NCI-H2196 (cell line): ENCODE measurements around the gene RBL2.
"Not testable (repeated sequence)": the region's sequence is repeated elsewhere in the genome, so short reads cannot be mapped to it uniquely, and the experiment has no call there.

ENCODE experiments used
- DNase-seq: peaks from one replicate; lab custom pipeline; 2025; ENCODE audit not compliant: unreplicated experiment; lab: John Stamatoyannopoulos, UW

The RBL2 gene

DNA sequence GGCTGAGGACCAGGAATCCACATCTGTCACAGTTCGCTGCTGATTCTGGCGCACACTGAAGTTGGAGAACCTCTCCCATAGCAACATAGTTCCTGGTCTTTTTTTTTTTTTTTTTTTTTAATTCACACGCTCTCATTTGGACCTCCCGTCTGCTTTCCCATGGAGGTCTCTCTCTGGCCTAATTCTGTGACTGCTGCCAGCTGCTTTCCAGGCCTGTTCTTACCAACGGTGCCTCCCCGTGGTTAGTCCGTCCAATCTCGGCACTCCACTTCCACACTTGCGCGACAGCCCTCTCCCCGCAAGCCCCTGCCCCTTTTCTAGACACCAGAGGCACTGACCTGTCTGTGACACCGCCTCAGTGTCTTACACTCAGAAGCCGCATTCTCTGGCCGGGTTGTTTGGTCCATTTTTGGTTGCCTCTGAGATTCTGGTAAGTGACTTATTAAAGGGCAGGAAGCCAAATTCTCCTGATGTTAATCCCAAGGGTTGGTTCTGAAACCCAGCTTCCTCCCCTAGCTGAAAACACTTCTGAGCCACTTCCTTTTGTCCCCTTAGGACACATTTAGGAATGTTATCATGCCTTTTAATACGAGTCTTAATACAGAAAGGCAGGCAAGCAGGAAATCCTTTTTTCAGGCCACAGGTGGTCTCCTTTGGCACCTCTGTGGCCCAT is 69.9 kb downstream of the RBL2 start:
- peak; percentile 1 for DNase-seq

DNA sequence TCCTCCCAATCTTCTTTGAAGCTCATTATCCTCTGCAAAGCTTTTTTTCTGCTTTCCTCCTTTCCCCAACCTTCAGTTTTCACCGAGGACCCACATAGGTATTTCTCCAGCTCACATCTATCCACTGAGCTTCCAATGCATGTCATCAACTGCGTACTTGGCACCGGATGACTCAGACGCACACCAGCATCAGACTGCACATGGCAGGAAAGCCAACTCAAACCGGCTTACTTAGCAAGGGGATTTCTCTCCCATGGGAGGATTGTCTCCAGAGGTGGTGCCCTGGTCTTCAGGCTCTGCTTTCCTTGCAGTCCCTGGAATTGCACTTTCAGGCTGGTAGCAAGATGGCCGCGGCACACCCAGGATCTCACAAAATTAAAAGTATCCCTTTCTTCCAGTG is 70.4 kb downstream of the RBL2 start:
- no peak for DNase-seq

DNA sequence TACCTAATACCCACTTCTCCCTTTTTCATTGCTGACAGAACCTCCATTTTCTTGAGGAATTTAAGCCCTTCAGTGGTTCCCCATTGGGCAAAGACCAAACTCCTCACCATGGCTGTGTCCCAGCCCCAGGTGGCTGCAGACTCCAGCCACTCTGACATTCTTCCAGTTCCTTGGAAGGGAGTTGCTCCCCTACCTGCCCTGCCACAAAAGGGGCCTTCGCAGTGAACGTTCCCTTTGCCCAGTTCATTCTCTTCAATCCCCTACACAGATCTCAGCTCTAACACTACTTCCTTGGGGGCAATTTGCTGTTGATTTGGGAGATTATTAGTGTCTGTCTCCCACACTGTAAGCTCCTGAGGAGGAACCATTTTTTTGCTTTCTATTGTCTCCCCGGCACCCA is 72.0 kb downstream of the RBL2 start:
- no peak for DNase-seq

DNA sequence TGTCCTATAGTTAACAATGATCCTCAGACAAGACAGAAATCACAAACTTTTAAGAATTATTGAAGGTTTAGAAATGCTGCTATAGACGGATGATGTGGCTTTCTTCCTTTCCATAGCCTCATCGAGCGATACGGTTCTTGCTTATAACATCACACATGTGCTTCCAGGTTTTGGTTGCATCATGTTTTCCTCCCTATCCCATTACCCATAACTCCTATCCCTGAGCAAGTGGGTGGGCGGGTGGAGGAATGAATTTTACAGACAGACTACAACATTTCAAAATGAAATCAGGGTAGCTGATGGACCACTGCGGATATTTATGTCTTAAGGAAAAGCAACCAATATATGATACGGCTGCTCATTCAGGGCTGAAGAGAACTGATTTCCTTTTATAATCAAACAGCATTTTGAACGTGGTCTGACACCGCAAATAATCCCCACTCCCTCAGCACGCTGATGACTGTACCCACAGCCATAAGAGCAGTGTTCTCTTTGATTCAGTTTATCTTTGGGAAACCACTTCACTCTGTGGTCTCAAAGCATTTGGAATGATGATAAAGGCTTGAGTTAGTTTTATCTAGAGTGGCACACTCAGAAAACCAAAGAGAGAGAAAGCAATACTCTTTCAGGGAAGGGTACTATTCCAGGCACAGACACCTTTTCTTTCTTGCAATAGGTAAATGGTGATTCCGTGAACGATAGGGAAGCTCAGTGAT is 73.4 kb downstream of the RBL2 start:
- no peak for DNase-seq

DNA sequence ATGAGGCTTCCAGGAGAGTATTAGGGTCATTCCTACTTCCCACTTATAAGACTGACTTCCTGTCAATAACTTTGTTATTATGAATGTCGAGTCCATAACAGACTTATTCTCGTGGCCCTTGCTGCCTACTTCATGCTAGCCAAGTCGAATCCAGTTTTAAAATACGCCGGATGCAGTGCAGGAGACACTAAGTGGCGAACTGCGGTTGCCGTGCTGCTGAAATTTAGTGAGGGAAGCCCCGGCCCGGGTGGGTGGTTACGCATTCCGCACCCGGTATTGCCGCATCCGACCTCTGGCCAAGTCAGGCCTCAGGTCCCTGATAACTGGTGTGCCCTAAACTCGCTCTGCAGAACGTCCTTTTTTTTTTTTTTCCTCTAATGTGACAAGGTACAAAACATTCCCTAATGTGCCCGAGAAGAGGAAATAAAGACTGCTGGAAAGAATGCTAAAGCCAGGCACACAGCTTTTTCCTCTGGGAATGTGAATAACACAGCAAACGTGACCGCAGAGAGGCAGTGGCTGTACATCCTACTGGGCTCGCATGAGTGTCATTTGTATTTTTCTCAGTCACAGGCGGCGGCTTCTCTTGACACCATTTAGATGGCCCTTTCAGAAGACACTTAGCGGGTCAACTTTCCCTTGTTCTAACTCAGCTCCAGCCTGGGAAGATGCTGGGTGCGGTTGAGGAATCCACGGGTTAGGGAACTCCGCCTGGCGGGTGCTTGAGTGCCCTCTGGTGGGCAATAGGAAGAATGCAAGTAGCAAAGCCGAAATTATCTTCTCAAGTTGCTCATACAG is 75.8 kb downstream of the RBL2 start:
- peak; percentile 28 for DNase-seq

DNA sequence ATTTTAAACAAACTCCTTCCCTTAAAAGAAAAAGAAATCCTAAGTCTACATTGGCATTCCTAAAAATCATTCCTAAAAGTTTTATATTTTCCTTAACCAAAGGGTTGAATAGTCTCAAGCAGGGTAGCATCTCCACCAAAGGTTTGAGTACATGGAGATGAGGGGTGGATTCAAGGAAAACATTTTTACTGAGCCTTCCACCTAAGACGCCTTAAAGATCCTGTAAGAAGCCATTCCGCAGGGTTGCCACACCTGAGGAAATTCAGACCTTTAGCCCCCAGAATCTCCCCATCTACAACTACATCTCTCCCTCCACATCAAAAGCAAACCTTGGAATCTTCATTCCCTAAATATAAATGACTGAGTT is 76.4 kb downstream of the RBL2 start:
- no peak for DNase-seq

DNA sequence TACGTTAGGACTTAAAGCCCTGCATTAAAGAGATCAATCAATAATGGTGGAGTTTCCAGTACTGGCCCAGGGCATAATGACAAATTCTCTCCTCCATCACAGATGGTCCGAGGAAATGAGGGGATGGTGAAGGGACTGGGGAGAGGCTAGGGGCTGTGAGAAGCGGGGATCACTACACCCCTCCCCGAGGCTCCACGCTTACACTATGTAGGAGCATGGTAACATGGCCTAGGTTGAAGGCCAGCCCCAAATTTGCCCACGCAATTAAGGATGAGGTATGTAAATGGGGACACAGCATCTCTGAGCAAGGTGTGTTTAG is 76.8 kb downstream of the RBL2 start:
- no peak for DNase-seq

DNA sequence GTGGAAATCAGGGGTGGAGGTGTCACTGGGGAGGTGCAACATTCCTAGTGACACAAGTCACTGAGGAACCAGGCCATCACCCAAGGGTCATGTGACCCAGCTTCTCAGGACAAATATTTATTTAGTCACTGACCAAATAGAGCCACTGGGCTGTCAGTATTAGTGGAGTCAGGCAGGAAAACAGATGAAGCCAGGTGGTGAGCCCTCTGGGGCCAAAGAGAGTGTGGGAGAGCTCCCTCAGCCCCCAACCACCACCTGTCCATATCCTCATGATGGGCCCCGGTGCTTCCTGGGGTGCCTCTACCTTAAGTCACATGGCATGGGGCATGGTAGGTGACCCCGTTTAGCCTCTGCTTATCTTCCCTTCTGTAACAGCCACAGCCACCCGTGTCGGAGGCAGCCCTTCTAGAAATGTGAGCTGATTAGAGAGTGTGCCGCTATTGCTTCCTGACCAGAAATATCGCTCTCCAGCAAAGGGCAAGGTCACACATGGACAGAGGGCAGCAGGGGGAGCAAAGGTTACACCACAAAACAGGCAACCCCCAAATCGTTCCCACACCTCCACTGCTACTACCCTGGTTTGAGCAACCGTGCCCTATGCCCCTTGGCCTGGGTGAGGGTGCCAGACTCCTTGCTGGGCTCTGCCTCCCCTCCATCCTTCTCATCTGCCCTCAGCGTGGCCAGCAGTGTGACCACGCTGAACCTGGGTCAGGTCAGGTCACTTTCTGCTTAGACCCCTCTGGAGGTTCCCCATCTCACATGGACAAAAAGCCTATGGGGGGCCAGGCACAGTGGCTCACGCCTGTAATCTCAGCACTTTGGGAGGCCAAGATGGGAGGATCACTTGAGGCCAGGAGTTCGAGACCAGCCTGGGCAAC is 77.4 kb downstream of the RBL2 start:
- DNase-seq: peak; percentile 0

DNA sequence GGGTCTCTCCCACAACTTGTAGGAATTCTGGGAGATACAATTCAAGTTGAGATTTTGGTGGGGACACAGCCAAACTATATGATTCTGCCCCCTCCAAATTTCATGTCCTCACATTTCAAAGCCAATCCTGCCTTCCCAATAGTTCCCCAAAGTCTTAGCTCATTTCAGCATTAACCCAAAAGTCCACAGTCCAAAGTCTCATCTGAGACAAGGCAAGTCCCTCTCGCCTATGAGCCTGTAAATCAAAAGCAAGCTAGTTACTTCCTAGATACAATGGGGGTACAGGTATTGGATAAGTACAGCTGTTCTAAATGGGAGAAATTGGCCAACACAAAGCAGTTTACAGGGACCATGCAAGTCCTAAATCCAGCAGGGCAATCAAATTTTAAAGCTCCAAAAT is 78.5 kb downstream of the RBL2 start:
- not testable (repeated sequence) for DNase-seq

DNA sequence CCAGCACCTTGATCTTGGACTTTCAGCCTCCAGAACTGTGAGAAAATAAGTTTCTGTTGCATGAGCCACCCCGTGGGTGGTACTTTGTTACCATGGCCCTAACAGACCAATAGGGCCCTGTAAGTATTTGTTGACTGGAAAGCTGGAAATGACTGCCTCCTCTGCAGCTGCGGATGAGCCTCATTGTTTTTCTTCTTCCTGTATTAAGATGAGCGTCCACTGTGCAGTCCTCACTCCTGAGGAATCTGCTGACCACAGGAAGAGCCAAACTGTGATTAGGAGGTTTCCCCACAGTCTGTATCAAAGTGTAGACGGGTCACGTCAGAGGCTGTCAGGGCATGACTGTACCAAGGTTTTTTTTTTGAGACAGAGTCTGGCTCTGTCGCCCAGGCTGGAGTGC is 81.0 kb downstream of the RBL2 start:
- DNase-seq: no peak

DNA sequence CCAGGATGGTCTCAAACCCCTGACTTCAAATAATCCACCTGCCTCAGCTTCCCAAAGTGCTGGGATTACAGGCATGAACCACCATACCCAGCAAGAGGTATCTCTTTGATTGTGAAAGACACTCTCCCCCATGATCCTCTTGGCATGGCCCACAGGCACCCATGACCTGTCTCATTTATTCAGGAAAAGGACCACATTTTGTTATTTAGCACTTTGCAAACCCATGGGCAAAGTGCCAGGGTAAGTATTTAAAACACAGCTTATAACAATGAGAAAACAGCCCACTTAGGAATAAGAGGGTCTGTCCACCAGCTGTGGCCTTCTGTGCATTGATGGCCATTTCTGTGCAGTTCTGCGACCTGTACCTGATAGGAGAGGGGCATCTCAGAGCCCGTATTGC is 81.5 kb downstream of the RBL2 start:
- DNase-seq: no peak

DNA sequence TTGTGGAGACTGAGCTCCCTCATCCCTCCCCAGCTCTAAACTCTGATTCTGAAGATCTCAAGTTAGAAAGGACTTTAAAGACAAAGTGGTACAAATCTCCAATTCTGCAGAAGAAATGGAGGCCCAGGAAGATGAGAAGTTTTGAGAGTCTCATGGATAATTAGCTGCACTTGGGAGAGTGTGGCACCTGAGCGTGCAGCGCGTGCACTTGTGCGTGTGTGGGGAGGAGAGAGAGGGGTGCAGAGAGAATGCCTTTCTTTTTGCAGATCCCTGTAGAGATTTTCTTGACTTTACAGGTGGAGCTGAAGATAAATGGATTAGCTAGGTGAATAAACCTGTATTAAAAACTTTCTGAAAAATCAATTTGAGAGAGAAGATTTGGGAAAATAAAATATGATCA is 83.6 kb downstream of the RBL2 start:
- DNase-seq: no peak

DNA sequence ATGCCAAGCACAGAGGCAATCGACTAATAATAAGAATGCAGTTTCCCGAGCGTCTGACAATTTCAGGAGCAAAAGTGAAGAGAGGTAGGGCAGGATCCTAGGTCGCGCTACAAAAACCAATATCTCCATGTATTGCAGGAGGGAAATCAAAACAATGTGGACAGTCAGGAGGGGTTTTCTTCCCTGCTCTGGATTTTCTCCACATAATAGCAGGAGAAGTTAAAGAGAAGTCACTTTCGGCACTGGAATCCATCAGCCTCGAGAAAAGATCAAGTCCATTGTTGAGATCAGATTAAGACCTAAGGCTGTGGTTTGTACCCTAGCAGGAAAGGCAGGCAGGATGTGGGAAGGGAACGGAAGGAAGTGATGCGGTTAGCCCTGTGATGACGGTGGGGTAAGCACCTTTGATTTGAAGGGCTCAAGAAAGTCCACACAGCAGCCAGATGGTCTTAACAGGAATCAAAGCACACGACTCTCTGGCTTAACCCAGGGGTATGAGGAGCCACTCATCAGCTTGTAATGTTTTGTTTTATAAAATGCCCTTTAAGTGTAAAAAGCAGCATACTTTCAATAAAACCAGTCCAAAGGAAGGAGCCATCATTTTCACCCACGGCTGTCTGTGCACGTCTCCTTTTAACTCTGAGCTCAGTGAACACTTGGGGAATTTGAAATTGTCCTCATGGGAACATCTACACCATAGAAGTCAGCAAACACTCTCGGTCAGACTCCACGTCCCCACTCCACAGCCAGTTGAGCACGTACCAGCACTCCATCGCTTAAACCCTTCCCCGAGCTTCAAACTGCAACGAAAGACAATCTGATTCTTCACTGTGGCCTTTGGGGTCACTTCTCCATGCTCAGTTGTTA is 84.5 kb downstream of the RBL2 start:
- no peak for DNase-seq

DNA sequence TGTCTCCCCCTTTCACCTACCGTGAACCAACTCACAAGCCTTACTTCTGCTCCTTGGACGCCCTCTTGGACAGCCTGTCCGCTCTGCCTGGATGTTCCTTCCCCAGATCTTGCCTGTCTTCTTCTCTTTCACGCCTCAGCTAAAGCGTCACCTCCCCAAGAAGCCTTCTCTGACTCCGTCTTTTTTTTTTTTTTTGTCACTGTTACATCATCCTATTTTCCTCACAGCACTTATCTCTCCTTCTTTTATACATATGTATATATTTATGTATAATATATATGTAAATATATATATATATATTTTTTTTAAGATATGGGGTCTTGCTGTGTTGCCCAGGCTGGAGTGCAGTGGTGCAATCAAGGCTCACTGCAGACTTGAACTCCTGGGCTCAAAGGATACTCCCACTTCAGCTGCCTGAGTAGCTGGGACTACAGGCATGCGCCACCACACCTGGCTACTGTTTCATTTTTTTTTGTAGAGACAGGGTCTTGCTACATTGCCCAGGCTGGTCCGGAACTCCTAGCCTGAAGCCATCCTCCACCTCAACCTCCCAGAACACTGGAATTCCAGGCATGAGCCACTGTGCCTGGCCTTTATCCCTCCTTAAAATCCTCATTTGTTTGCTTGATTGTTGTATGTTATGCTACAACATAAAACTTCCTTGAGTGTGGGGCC is 85.3 kb downstream of the RBL2 start:
- DNase-seq: no peak

DNA sequence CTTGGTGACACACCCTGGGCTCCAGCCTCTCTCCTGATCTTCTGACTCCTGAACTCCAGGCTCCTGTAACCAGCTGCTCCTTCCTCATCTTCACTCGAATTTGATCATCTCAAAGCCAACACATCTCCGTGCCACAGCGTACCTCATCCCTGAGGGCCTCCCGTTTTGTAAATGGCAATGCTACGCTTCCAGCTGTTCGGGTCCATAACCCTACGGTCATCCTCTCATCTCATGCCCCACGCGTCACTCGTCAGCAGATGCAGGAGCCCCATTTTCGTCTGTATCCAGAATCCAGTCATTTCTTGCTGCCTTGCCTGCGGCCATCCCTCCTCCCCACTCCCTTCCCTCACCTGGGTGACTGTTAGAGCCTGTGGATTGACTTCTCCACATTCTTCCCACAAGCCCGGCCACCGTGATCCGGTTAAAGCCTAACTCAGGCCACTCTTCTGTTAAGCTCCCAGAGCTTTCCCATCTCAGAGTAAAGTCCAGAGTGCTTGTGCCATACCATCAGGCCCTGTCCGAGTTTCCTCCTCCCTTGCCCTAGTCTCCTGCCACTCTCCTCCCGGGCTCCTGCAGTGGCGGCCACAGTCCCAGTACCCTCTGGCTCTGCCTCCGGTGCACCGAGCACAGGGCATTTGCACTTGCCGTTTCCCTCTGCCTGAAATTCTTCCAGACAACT is 89.0 kb downstream of the RBL2 start:
- DNase-seq: no peak

DNA sequence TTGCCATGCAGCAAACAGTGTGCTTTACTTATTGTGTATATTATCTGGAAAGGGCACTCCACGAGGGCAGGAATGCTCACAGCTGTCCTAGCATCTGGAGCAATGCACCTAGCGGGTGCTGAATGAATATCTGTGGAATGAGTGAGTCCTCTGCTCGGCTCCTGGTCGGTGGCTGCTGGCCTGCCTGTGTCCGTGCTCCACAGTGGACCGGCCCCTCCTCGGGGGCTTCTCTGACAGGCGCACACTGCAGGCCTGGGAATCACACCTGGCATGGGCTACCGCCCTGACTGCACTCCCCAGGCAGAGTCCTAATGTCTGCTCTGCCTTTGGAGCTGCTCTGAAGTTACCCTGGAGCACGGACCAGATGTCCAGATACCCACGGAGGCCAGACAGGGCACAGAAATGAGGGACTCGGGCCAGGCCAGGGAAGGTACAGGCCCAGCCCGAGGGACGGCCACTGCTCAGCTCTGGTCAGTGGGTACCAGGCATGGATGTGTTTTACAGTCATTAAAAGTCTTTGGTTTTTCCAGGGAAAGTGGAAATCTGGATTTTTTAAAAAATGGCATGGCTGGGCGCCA is 89.8 kb downstream of the RBL2 start:
- no peak for DNase-seq

DNA sequence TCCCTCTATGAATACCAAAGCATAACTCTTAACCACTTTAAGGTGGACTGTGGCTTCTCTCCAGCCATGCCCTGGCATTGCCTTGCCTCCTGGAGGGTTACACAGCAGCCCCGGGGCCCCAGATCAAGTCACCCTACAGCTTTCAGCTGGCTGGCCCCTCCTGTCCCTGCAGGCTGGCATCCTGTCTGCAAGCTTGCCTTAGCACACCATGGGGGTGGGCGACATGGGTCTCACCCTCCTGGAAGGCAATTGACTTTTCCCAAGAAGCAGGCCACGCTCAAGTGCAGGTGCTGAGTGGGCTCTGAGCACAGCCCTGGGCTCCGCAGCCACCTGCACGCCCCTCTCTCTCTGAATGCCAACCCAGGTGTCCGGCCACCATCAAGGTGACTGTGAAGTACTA is 94.5 kb downstream of the RBL2 start:
- DNase-seq: no peak

DNA sequence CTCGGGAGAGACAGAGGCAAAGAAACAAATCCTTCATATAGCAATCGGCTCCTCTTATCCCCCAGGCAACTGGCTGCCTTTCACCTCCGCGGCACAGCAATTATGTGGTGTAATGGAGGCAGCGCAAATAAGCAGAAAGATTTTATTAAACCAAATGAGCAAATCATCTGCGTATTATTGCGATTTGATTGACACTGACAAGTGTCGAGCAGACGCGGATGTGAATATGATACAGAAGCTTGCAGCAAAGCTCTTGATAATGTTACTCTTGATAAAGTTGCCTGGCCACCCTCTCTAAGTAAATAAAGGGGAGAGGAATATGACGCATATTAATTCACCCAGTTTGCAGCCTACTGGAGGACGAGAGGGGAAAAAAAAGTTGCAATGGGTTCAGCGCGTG is 95.2 kb downstream of the RBL2 start:
- no peak for DNase-seq

DNA sequence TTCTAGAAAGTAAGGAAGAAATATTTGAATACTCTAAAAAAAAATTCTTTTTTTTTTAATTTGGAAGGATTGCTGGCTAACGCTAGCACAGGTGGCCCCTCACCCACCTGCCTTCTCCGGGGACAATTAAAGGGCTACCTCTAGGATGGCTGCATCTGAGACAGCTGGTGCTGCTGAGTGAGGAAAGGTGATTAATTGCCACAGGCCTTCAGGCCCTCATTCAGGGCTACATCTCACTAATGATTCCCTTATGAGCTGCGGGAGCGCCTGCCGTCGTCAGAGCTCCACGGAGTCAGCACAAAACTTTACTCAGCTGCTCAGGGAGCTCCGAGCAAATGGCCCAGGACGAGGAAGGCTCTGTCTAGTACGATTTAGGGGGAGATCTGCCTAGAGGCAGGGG is 95.8 kb downstream of the RBL2 start:
- DNase-seq: no peak
